ENCODE data around the gene NKAIN2.

DNA sequence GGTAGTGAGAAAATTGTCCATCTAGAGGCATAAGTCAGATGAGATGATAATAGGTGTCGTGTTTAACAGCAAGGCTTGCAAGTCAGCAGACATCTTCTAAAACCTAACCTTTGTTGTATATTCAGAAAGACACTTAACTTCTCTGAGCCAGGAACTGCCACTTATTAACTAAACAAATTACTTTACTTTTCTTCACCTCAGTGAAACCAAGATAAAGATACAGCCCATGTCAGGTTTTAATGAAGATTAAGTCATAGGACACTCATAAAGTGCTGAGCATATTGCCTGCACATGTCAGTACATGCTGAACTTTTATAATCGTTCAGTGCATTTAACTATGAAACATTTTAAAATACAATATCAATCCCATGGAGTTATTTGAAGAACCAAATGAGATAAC lies 286.8 kb downstream of the NKAIN2 start:
- no peak for TF ChIP-seq EZH2 (optimal IDR thresholded peaks at IDR 0.05; ENCODE audit: low read depth, low read length)
- TF ChIP-seq, protein P1, sequence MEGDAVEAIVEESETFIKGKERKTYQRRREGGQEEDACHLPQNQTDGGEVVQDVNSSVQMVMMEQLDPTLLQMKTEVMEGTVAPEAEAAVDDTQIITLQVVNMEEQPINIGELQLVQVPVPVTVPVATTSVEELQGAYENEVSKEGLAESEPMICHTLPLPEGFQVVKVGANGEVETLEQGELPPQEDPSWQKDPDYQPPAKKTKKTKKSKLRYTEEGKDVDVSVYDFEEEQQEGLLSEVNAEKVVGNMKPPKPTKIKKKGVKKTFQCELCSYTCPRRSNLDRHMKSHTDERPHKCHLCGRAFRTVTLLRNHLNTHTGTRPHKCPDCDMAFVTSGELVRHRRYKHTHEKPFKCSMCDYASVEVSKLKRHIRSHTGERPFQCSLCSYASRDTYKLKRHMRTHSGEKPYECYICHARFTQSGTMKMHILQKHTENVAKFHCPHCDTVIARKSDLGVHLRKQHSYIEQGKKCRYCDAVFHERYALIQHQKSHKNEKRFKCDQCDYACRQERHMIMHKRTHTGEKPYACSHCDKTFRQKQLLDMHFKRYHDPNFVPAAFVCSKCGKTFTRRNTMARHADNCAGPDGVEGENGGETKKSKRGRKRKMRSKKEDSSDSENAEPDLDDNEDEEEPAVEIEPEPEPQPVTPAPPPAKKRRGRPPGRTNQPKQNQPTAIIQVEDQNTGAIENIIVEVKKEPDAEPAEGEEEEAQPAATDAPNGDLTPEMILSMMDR (IDR thresholded peaks at IDR 0.05; ENCODE audit: low read length), result no peak
- TF ChIP-seq EZH2phosphoT487 (IDR thresholded peaks at IDR 0.05; ENCODE audit: low read length), result no peak
